Trophoblast cell (in vitro differentiated cells and primary cell): ENCODE results near the gene ARHGEF6.

ENCODE experiments used
- DNase-seq, 2 donors: peaks; one replicate each; pipeline ENCODE4 v3.0.0-alpha.2; 2016
- H2AFZ ChIP-seq: 2 replicates; pipeline ENCODE4 v1.6.1; 2013; ENCODE audit warnings: low read length, moderate library complexity, mild to moderate bottlenecking; ENCODE audit not compliant: insufficient read depth, poor library complexity
- H2AK5ac ChIP-seq: 2 replicates; pipeline ENCODE4 v1.6.1; 2013; ENCODE audit warnings: mild to moderate bottlenecking, low read length
- H2BK120ac ChIP-seq: 2 replicates; pipeline ENCODE4 v1.6.1; 2013; ENCODE audit warnings: low read length, mild to moderate bottlenecking, moderate library complexity; ENCODE audit not compliant: insufficient read depth, poor library complexity
- H2BK12ac ChIP-seq: 2 replicates; pipeline ENCODE4 v1.6.1; 2013; ENCODE audit warnings: mild to moderate bottlenecking, low read length, moderate library complexity
- H2BK5ac ChIP-seq: 2 replicates; pipeline ENCODE4 v1.6.1; 2013; ENCODE audit warnings: low read length, low read depth, moderate library complexity, mild to moderate bottlenecking; ENCODE audit not compliant: poor library complexity
- H3K14ac ChIP-seq: 2 replicates; pipeline ENCODE4 v1.6.1; 2013; ENCODE audit warnings: mild to moderate bottlenecking, low read length
- H3K18ac ChIP-seq: 2 replicates; pipeline ENCODE4 v1.6.1; 2013; ENCODE audit warnings: mild to moderate bottlenecking, low read length
- H3K23ac ChIP-seq: 2 replicates; pipeline ENCODE4 v1.6.1; 2013; ENCODE audit warnings: low read length
- H3K27ac ChIP-seq: 2 replicates; pipeline ENCODE4 v1.5.1; 2013; ENCODE audit warnings: low read depth, mild to moderate bottlenecking, inconsistent platforms, low read length, moderate library complexity
- H3K27me3 ChIP-seq: 2 replicates; pipeline ENCODE4 v1.6.1; 2013; ENCODE audit warnings: inconsistent platforms, mild to moderate bottlenecking, low read length, moderate library complexity; ENCODE audit not compliant: insufficient read depth
- H3K36me3 ChIP-seq, 2 experiments: 1 replicate in 1 of 2; 2 replicates in 1 of 2; pipeline ENCODE4 v1.6.1; 2013; ENCODE audit warnings: low read length in 2 of 2, mild to moderate bottlenecking in 2 of 2, moderate library complexity in 1 of 2; ENCODE audit not compliant: insufficient read depth in 2 of 2, control insufficient read depth in 1 of 2
- H3K4ac ChIP-seq: 2 replicates; pipeline ENCODE4 v1.6.1; 2013; ENCODE audit warnings: low read depth, mild to moderate bottlenecking, low read length, moderate library complexity
- H3K4me1 ChIP-seq, 2 experiments: 1 replicate in 1 of 2; 2 replicates in 1 of 2; pipeline ENCODE4 v1.6.1; 2013; ENCODE audit warnings: low read length in 2 of 2, mild to moderate bottlenecking in 2 of 2, moderate library complexity in 1 of 2; ENCODE audit not compliant: insufficient read depth in 2 of 2, control insufficient read depth in 1 of 2
- H3K4me2 ChIP-seq: 2 replicates; pipeline ENCODE4 v1.6.1; 2013; ENCODE audit warnings: inconsistent platforms, mild to moderate bottlenecking, low read length, moderate library complexity
- H3K4me3 ChIP-seq: 2 replicates; pipeline ENCODE4 v1.5.1; 2013; ENCODE audit warnings: mild to moderate bottlenecking, low read depth, low read length, inconsistent platforms
- H3K79me1 ChIP-seq: one replicate; pipeline ENCODE4 v1.6.1; 2013; ENCODE audit warnings: low read length
- H3K79me2 ChIP-seq: 2 replicates; pipeline ENCODE4 v1.6.1; 2013; ENCODE audit warnings: low read length, mild to moderate bottlenecking; ENCODE audit not compliant: control insufficient read depth, insufficient read depth, poor library complexity
- H3K9ac ChIP-seq: 2 replicates; pipeline ENCODE4 v1.6.1; 2013; ENCODE audit warnings: mild to moderate bottlenecking, low read length
- H3K9me3 ChIP-seq: 2 replicates; pipeline ENCODE4 v1.6.1; 2013; ENCODE audit warnings: low read depth, mild to moderate bottlenecking, control low read depth, inconsistent platforms, low read length; ENCODE audit not compliant: insufficient read depth
- H4K12ac ChIP-seq: 2 replicates; pipeline ENCODE4 v1.6.1; 2013; ENCODE audit warnings: low read depth, mild to moderate bottlenecking, low read length, moderate library complexity
- H4K8ac ChIP-seq: 2 replicates; pipeline ENCODE4 v1.6.1; 2013; ENCODE audit warnings: low read depth, mild to moderate bottlenecking, low read length, moderate library complexity
- H4K91ac ChIP-seq: one replicate; pipeline ENCODE4 v1.6.1; 2013; ENCODE audit warnings: low read depth, mild to moderate bottlenecking, low read length, moderate library complexity
- WGBS: extraction: QIAGEN DNeasy Blood & Tissue Kit; methylation state at CpG from one replicate; pipeline ENCODE4 v1.1.7; 2013; ENCODE audit warnings: missing lambda C conversion rate; ENCODE audit not compliant: insufficient read length, insufficient coverage; ENCODE audit errors: extremely low coverage; 5-methylcytosine and 5-hydroxymethylcytosine counted together

Gene ARHGEF6

DNA sequence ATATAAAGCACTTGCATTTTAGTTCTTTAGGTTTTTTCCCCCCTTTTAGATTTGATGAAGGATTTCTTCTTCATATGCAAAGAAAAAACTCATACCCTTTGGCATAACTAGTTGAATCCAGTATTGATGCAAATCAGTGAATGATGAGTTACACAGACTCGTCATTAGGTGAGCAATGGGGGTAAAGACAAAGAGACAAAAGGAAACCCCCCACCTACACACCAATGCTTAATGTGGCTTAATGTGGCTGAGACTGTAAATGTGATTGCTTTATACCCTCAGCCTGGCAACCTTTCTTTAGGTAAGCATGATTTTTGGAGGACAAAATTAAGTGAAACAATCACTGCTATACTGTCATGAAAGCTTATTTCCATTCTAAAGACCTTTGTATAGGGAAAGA lies 93.3 kb downstream of the ARHGEF6 start:
- WGBS = no CpG with 5 or more reads among the region's 1 CpG
- H3K27ac ChIP-seq = no peak overlapping the region
- no peak overlapping the region for H3K18ac ChIP-seq
- H3K36me3 ChIP-seq = no peaks in the 10 kb centered on the region
- no peak overlapping the region for H4K12ac ChIP-seq
- H2BK12ac ChIP-seq = no peak overlapping the region
- H4K91ac ChIP-seq = no peak overlapping the region
- peaks cover 0 to 3% of the 10 kb centered on the region in 2 experiments for H3K4me1 ChIP-seq
- H3K27me3 ChIP-seq = no peaks in the 10 kb centered on the region
- H3K79me2 ChIP-seq = no peaks in the 10 kb centered on the region
- no peak for DNase-seq
- no peak overlapping the region for H3K4me3 ChIP-seq
- no peaks in the 10 kb centered on the region for H3K79me1 ChIP-seq
- H3K14ac ChIP-seq = no peak overlapping the region
- H2AFZ ChIP-seq = no peak overlapping the region
- no peak overlapping the region for H4K8ac ChIP-seq
- no peak overlapping the region for H2BK5ac ChIP-seq
- no peak overlapping the region for H2AK5ac ChIP-seq
- no peak overlapping the region for H3K4ac ChIP-seq
- no peak overlapping the region for H3K9ac ChIP-seq
- no peak overlapping the region for H3K4me2 ChIP-seq
- no peaks in the 10 kb centered on the region for H3K9me3 ChIP-seq
- H2BK120ac ChIP-seq = no peak overlapping the region
- H3K23ac ChIP-seq = no peak overlapping the region

GRCh38 chrX:136684120-136684519 lies 96.6 kb downstream of the ARHGEF6 start:
- Histone ChIP-seq H4K8ac (no peak overlapping the region), H3K4me1 (peaks cover 0 to 1% of the 10 kb centered on the region in 2 experiments), H3K9ac (no peak overlapping the region), H3K18ac (no peak overlapping the region), H3K23ac (no peak overlapping the region), H4K12ac (no peak overlapping the region), H3K27me3 (no peaks in the 10 kb centered on the region), H3K79me1 (no peaks in the 10 kb centered on the region), H3K14ac (no peak overlapping the region), H3K27ac (no peak overlapping the region), H3K79me2 (no peaks in the 10 kb centered on the region), H2AK5ac (no peak overlapping the region), H3K9me3 (no peaks in the 10 kb centered on the region), H2BK120ac (no peak overlapping the region), H3K4me3 (no peak overlapping the region), H2AFZ (no peak overlapping the region), H3K36me3 (no peaks in the 10 kb centered on the region), H3K4me2 (no peak overlapping the region), H4K91ac (no peak overlapping the region), H2BK12ac (no peak overlapping the region), H3K4ac (no peak overlapping the region), H2BK5ac (no peak overlapping the region)
- no CpG with 5 or more reads among the region's 5 CpGs for WGBS
- DNase-seq = no peak

- H2BK12ac ChIP-seq = no peak overlapping the region
- no peak overlapping the region for H3K4me2 ChIP-seq
- H2AK5ac ChIP-seq = no peak overlapping the region
- H3K79me2 ChIP-seq = no peaks in the 10 kb centered on the region
- no peak overlapping the region for H2BK120ac ChIP-seq
- no peak overlapping the region for H3K18ac ChIP-seq
- no peak overlapping the region for H3K27ac ChIP-seq
- DNase-seq = no peak
- no peak overlapping the region for H3K4me3 ChIP-seq
- H4K91ac ChIP-seq = no peak overlapping the region
- H3K36me3 ChIP-seq = no peaks in the 10 kb centered on the region
- no CpG with 5 or more reads among the region's 6 CpGs for WGBS
- H3K4me1 ChIP-seq = no peaks in the 10 kb centered on the region
- no peak overlapping the region for H3K9ac ChIP-seq
- no peak overlapping the region for H4K12ac ChIP-seq
- H3K79me1 ChIP-seq = no peaks in the 10 kb centered on the region
- H3K14ac ChIP-seq = no peak overlapping the region
- no peaks in the 10 kb centered on the region for H3K27me3 ChIP-seq
- no peak overlapping the region for H2BK5ac ChIP-seq
- no peak overlapping the region for H4K8ac ChIP-seq
- H3K23ac ChIP-seq = no peak overlapping the region
- H3K4ac ChIP-seq = no peak overlapping the region
- no peaks in the 10 kb centered on the region for H3K9me3 ChIP-seq
- H2AFZ ChIP-seq = no peak overlapping the region
These were observed 101.2 kb downstream of the ARHGEF6 start for GRCh38 chrX:136679531-136679930.

GRCh38 chrX:136674270-136674985 lies 106.3 kb downstream of the ARHGEF6 start:
- Histone ChIP-seq H2BK12ac (no peak overlapping the region), H3K4me1 (no peaks in the 10 kb centered on the region), H2AK5ac (no peak overlapping the region), H3K23ac (no peak overlapping the region), H3K9ac (no peak overlapping the region), H4K91ac (no peak overlapping the region), H3K9me3 (no peaks in the 10 kb centered on the region), H3K79me2 (no peaks in the 10 kb centered on the region), H2BK5ac (no peak overlapping the region), H2AFZ (no peak overlapping the region), H2BK120ac (no peak overlapping the region), H4K12ac (no peak overlapping the region), H3K27ac (no peak overlapping the region), H3K14ac (no peak overlapping the region), H4K8ac (no peak overlapping the region), H3K18ac (no peak overlapping the region), H3K79me1 (no peaks in the 10 kb centered on the region), H3K36me3 (no peaks in the 10 kb centered on the region), H3K27me3 (no peaks in the 10 kb centered on the region), H3K4me3 (no peak overlapping the region), H3K4me2 (no peak overlapping the region), H3K4ac (no peak overlapping the region)
- no CpG with 5 or more reads among the region's 5 CpGs for WGBS
- DNase-seq = no peak
